ENCODE results near the gene DISP2.
A peak's percentile ranks its signal among the peaks of the same experiment; 100 is the strongest.

The DISP2 gene

DNA sequence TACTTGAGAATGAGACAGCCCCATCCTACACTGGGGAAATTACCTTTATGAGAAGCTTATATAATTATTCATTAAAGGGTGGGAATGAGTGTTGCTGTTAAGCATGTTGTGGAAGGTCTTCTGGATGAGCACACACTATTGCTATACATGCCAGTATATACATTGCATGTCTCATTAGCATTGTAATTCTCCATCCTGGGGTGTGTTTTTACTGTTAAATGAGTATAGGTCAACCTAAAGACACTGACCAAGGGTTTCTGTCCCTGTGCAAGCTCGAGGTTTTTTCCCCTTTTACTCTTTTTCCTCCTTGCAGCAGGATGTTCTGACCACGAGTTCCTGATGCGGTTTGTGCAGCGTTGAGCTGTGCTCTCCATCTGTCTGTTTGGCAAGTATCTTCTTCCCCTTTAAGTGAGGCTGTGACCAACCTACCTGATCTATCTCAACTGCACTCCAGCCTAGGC is 40.4 kb downstream of the DISP2 start:
- TF ChIP-seq BACH2 (CRISPR knock-in tag; IDR thresholded peaks at IDR 0.05; ENCODE audit: borderline replicate concordance) (no peak), ZNF70 (CRISPR knock-in tag; IDR thresholded peaks at IDR 0.05) (no peak), ZNF565 (CRISPR knock-in tag; conservative IDR thresholded peaks at IDR 0.05; ENCODE audit: low read depth) (no peak), RARB (CRISPR knock-in tag; IDR thresholded peaks at IDR 0.05) (no peak), ESRRG (CRISPR knock-in tag; IDR thresholded peaks at IDR 0.05) (no peak)
- TF ChIP-seq, protein P1, sequence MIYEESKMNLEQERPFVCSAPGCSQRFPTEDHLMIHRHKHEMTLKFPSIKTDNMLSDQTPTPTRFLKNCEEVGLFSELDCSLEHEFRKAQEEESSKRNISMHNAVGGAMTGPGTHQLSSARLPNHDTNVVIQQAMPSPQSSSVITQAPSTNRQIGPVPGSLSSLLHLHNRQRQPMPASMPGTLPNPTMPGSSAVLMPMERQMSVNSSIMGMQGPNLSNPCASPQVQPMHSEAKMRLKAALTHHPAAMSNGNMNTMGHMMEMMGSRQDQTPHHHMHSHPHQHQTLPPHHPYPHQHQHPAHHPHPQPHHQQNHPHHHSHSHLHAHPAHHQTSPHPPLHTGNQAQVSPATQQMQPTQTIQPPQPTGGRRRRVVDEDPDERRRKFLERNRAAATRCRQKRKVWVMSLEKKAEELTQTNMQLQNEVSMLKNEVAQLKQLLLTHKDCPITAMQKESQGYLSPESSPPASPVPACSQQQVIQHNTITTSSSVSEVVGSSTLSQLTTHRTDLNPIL (CRISPR knock-in tag; IDR thresholded peaks at IDR 0.05; ENCODE audit: low read depth) = no peak
- TF ChIP-seq, protein P2, sequence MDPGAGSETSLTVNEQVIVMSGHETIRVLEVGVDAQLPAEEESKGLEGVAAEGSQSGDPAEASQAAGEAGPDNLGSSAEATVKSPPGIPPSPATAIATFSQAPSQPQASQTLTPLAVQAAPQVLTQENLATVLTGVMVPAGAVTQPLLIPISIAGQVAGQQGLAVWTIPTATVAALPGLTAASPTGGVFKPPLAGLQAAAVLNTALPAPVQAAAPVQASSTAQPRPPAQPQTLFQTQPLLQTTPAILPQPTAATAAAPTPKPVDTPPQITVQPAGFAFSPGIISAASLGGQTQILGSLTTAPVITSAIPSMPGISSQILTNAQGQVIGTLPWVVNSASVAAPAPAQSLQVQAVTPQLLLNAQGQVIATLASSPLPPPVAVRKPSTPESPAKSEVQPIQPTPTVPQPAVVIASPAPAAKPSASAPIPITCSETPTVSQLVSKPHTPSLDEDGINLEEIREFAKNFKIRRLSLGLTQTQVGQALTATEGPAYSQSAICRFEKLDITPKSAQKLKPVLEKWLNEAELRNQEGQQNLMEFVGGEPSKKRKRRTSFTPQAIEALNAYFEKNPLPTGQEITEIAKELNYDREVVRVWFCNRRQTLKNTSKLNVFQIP (CRISPR knock-in tag; IDR thresholded peaks at IDR 0.05; ENCODE audit: borderline replicate concordance, low read depth) = no peak
- ATAC-seq = no peak

DNA sequence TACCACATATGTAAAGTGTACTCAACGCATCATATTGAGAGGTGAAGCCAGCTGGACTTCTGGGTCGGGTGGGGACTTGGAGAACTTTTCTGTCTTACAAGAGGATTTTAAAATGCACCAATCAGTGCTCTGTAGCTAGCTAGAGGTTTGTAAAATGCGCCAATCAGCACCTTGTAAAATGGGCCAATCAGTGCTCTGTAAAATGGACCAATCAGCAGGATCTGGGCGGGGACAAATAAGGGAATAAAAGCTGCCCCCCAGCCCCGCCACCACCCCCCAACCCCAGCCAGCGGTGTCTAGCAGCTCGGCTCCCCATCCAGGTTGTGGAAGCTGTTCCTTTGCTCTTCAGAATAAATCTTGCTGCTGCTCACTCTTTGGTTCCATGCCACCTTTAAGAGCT is 41.4 kb downstream of the DISP2 start:
- no peak for ATAC-seq
- TF ChIP-seq TCF4 (CRISPR knock-in tag; IDR thresholded peaks at IDR 0.05; ENCODE audit: borderline replicate concordance) = no peak
- TF ChIP-seq, protein P2 (CRISPR knock-in tag; IDR thresholded peaks at IDR 0.05; ENCODE audit: borderline replicate concordance, low read depth) = no peak
- TF ChIP-seq, protein P3, sequence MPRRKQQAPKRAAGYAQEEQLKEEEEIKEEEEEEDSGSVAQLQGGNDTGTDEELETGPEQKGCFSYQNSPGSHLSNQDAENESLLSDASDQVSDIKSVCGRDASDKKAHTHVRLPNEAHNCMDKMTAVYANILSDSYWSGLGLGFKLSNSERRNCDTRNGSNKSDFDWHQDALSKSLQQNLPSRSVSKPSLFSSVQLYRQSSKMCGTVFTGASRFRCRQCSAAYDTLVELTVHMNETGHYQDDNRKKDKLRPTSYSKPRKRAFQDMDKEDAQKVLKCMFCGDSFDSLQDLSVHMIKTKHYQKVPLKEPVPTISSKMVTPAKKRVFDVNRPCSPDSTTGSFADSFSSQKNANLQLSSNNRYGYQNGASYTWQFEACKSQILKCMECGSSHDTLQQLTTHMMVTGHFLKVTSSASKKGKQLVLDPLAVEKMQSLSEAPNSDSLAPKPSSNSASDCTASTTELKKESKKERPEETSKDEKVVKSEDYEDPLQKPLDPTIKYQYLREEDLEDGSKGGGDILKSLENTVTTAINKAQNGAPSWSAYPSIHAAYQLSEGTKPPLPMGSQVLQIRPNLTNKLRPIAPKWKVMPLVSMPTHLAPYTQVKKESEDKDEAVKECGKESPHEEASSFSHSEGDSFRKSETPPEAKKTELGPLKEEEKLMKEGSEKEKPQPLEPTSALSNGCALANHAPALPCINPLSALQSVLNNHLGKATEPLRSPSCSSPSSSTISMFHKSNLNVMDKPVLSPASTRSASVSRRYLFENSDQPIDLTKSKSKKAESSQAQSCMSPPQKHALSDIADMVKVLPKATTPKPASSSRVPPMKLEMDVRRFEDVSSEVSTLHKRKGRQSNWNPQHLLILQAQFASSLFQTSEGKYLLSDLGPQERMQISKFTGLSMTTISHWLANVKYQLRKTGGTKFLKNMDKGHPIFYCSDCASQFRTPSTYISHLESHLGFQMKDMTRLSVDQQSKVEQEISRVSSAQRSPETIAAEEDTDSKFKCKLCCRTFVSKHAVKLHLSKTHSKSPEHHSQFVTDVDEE (CRISPR knock-in tag; IDR thresholded peaks at IDR 0.05) = no peak
- TF ChIP-seq RARB (CRISPR knock-in tag; IDR thresholded peaks at IDR 0.05) = no peak
- TF ChIP-seq ZFP3 (CRISPR knock-in tag; IDR thresholded peaks at IDR 0.05) = no peak
- TF ChIP-seq ZFP30 (CRISPR knock-in tag; IDR thresholded peaks at IDR 0.05) = no peak
- TF ChIP-seq, protein P1 (CRISPR knock-in tag; IDR thresholded peaks at IDR 0.05; ENCODE audit: low read depth) = no peak
- no peak for TF ChIP-seq PPARA (CRISPR knock-in tag; IDR thresholded peaks at IDR 0.05; ENCODE audit: borderline replicate concordance)
- no peak for TF ChIP-seq BACH2 (CRISPR knock-in tag; IDR thresholded peaks at IDR 0.05; ENCODE audit: borderline replicate concordance)

DNA sequence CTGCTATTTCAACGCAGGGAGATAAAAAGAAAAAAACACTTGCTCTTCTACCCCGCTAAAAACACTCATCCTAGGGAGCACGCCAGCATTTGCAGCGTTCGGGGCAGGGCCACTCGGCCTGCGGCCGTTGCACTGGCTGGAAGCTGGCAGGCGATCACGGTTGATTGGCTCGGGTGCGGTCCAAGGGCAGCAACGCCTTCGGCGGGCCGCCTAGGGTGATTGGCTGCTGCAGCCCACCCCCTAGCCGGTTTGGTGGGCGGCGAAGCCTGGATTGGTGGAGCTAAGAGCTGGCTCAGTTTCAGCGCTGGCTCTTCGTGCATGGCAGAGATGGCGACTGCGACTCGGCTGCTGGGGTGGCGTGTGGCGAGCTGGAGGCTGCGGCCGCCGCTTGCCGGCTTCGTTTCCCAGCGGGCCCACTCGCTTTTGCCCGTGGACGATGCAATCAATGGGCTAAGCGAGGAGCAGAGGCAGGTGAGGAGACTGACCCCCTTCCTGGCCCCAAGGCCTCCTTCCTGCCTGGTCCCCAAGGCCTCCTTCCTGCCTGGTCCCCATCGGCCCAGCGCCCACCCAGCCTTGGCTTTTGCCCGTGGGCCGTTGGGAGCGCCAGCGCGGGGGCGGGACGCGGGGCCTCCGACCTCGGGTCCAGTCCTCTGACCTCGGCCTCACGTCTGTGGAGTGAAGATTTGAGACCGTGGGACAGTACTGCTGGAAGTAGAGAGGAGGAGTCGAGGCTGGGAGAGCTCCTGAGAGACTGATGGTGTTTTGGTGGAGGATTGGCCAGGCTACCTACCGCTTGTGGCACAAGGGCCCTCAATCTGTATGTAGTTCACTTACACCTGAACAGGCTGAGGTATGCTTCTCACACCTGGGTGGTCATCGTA is 47.7 kb downstream of the DISP2 start, which contains the start of gene IVD:
Gene IVD (plus strand): TSS at position 295 of the 881 bp plus-strand sequence. CDS start 33 bp downstream, at position 328.
- TF ChIP-seq OSR1 (CRISPR knock-in tag; IDR thresholded peaks at IDR 0.05) = no peak
- peak; percentile 100 for ATAC-seq

DNA sequence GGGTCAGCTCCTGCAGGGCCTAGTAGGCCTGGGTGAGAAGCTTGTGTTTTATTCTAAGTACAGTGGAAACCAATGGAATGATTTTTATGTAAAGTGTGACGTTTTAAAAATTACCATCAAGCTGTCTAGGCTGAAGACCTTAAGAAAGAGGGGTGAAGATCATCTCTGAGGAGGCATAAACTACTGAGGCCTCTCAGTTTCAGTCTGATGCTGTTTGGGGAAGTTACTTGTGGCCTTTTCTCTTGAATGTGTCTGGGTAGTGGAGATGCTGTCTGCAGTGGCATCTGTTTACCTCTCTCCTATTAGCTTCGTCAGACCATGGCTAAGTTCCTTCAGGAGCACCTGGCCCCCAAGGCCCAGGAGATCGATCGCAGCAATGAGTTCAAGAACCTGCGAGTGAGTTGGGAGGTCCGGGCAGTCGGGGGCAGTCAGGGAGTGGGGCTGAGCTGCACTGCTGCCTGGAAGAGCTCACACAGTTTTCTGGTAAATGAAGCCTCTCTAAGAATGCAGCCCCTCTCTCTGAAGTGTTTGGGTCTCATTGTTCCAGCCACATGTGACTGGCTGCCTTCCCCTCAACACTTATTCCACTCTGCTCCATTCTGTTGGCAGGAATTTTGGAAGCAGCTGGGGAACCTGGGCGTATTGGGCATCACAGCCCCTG is 49.4 kb downstream of the DISP2 start:
- no peak for ATAC-seq
- TF ChIP-seq, protein P3 (CRISPR knock-in tag; IDR thresholded peaks at IDR 0.05) = no peak
- TF ChIP-seq TCF4 (CRISPR knock-in tag; IDR thresholded peaks at IDR 0.05; ENCODE audit: borderline replicate concordance) (no peak), PPARA (CRISPR knock-in tag; IDR thresholded peaks at IDR 0.05; ENCODE audit: borderline replicate concordance) (no peak), ISL1 (CRISPR knock-in tag; IDR thresholded peaks at IDR 0.05) (no peak), RARB (CRISPR knock-in tag; IDR thresholded peaks at IDR 0.05) (no peak), ZNF565 (CRISPR knock-in tag; conservative IDR thresholded peaks at IDR 0.05; ENCODE audit: low read depth) (no peak), OSR1 (CRISPR knock-in tag; IDR thresholded peaks at IDR 0.05) (no peak), BACH2 (CRISPR knock-in tag; IDR thresholded peaks at IDR 0.05; ENCODE audit: borderline replicate concordance) (no peak)
- TF ChIP-seq, protein P4, sequence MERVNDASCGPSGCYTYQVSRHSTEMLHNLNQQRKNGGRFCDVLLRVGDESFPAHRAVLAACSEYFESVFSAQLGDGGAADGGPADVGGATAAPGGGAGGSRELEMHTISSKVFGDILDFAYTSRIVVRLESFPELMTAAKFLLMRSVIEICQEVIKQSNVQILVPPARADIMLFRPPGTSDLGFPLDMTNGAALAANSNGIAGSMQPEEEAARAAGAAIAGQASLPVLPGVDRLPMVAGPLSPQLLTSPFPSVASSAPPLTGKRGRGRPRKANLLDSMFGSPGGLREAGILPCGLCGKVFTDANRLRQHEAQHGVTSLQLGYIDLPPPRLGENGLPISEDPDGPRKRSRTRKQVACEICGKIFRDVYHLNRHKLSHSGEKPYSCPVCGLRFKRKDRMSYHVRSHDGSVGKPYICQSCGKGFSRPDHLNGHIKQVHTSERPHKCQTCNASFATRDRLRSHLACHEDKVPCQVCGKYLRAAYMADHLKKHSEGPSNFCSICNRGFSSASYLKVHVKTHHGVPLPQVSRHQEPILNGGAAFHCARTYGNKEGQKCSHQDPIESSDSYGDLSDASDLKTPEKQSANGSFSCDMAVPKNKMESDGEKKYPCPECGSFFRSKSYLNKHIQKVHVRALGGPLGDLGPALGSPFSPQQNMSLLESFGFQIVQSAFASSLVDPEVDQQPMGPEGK (CRISPR knock-in tag; IDR thresholded peaks at IDR 0.05; ENCODE audit: borderline replicate concordance) = no peak

Data from SK-N-SH treated with all-trans-retinoic acid at 6 μM for 48 hours (cell line).